ENCODE data around the gene ENG.
"Not testable (repeated sequence)": the region's sequence is repeated elsewhere in the genome, so short reads cannot be mapped to it uniquely, and the experiment has no call there.

Gene ENG

GRCh38 chr9:127878001-127878651 is 23.7 kb upstream of the ENG start:
- DNase-seq = peak; percentile 31

- DNase-seq = peak; percentile 79
Observed at GRCh38 chr9:127877566-127877998, 23.1 kb upstream of the ENG start, which contains the start of gene AK1. Gene AK1 (minus strand): TSS chr9:127877675. CDS start chr9:127874617, 3,058 bp downstream.

GRCh38 chr9:127876764-127877562 is 22.5 kb upstream of the ENG start:
- DNase-seq = no peak

- DNase-seq = peak; percentile 62
Observed at GRCh38 chr9:127876026-127876763, 21.7 kb upstream of the ENG start.

- DNase-seq = peak; percentile 60
Observed at GRCh38 chr9:127875306-127875966, 21.0 kb upstream of the ENG start.

GRCh38 chr9:127874301-127875221 is 20.1 kb upstream of the ENG start:
- peak; percentile 39 for DNase-seq

DNA sequence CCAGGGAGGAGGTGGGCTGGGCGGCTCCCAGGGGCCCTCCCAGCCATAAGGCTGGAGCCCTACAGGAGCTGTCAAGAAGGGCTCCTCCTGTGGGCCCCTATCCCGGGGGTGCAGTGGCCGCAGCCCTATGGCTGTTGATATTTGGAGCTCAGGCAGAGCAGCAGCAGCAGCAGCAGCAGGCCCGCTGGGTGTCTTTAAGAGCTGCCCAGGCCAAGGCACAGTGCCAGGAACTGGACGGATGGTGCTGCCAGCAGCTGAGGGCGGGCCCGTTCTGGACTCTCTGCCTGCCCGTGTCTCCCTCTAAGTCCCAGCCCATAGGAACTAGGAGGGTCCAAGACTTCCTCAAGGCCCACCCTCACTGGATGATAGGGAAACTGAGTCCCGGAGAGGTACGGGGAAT is 19.4 kb upstream of the ENG start:
- DNase-seq = peak; percentile 81

DNA sequence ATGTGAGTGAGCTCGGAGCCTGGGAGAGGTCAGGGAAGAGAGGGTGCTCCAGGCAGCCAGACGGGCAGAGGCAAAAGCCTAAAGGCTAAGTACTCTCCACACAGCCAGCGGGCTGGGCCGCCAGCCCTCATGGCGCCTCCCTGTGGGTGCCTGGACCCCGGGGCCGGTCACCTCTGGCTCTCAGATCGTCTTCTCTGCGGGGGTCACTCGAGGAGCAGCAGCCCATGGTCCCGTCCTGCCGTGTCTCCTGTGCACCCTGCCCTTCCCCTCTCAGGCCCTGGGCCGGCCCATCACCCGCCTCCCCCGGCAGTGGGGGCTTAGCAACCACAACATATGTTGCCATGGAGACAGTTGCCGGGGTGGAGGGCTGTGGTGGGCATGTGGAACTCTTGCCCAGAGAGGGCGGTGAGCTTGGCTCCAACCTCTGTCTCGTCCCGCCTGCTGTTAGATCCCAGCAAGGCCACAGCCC is 18.8 kb upstream of the ENG start:
- DNase-seq = peak; percentile 84

GRCh38 chr9:127872369-127873222 is 18.1 kb upstream of the ENG start:
- DNase-seq = peak; percentile 26

- no peak for DNase-seq
Observed at GRCh38 chr9:127871531-127871930, 17.1 kb upstream of the ENG start.

DNA sequence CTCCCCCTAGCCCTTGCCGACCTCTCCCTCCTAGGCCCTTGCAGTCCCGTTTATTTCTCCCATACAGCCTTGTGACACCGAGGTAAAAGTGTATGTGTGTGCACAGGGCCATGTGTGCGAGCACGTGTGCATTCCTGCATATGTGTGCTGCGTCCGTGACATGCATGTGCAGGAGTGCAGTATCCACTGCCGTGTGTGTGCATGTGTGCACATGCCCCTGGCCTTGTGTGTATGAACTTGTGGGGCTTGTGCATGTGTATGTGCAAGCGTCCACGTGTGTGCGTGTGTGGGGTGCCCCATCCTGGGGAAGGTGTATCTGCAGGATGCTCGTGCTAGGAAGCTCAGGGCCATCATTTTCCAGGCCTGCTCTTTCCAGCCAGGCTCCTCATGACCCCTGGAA is 16.4 kb upstream of the ENG start:
- DNase-seq = no peak

GRCh38 chr9:127870153-127870491 is 15.7 kb upstream of the ENG start:
- not testable (repeated sequence) for DNase-seq

DNA sequence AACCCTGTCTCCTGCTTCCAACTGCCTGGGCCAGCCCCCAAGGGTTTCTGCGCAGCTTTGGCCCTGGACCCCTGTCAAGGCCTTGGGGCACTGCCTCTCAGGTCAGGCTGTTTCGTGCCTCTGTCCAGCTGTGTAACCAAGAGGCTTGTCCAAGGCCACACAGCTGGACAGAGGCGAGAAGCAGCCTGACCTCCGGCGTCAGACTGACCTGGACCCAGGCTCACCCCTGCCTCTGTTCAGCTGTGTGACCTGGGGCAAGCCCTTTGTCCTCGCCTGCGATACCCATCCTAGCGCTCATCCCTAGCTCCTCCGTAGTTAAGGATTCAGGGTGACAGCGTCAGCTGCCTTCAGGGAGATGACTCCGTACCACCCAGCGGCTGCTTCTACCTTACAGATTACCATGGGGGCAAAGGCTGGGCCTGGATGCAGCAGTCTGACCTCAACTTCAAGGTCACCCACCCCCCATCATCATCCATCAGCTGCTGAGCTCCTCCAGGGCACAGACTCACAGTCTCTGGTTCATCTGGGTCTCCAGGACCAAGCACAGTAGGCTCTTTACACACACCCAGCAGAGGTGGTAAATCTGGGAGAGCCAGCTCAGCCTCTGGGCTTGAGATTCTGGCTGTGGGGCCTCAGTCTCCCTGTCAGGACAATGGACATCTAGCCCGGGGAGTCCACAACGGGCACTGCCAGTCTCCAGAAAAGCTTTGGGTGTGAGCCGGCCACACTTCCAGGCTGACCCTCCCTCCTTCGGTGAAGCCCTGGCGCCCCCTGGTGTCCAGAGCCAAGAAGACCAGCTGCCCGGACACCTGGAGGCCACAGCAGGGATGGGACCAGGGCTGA is 15.1 kb upstream of the ENG start:
- peak; percentile 86 for DNase-seq

DNA sequence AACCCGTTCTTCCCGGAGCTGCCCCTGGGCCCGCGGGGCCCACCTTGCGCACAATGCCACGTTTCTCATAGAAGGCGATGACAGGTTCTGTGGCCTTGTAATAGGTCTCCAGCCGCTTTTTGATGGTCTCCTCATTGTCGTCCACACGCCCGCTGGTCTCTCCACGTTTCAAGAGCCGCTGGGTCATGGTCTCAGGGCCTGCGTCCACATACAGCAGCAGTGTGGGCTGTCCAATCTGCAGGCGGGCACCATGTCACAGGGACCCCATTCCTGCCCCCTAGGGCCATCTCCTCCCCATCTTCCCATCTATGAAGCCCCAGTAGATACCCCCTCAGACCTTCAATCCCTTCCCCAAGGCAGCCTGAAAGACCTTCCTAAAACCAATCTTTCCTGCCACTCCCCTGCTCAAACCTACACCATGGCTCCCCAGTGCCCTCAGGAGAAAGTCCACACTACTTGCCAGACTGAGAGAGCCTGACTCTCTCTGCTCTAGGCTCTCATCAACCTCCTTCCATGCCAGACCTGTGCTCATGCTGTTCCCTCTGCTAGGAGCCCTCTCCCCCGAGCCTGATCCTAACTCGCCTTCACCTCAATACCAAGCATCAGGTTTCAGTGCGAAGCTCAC is 13.9 kb upstream of the ENG start:
- DNase-seq = no peak

GRCh38 chr9:127867356-127868277 is 13.2 kb upstream of the ENG start:
- peak; percentile 33 for DNase-seq

GRCh38 chr9:127866535-127866934 is 12.1 kb upstream of the ENG start:
- no peak for DNase-seq

DNA sequence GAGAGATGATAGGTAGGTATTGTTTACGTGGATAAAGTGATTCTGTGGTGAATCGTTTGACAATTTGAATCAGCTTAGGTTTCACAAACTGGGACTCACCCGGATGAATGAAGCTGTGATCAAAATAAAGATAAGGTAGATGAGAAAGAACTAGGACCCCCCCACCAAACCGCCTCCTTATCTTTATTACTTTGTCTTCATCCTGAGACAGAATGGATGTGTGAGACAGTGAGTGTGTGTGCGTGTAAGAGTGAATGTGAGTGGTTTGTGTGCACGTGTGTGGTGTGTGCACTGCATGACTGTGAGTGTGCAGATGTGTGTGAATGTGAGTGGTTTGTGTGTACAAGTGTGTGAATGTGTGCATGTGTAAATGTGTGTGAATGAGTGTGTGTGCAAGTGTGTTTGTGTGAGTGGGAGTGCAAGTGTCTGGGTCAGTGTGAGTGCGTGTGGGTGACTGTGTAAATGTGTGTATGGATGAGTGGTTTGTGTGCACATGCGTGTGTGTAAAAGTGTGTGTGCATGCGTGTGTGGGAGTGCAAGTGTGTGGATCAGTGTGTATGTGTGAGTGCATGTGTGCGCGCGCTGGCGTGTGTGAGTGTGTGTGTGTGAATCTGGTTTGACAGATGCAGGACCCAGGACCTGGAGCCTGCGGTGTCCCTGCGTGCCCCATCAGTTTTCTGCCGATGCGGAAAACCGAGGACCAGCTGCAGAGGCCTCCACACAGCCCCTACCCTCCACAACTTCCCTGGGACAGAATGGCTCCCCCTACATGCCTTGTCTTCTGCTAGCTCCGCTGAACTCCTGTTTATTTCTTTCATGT is 11.4 kb upstream of the ENG start:
- DNase-seq = no peak
